Stimulated activated CD8-positive, alpha-beta memory T cell treated with anti-CD3 and anti-CD28 coated beads, Interleukin-4, amount 100 ng/mL, for 48 hours (primary cell): ENCODE results near the gene LTBP2.

Experiments used
- DNase-seq: peaks from one replicate; pipeline ENCODE4 v3.0.0-alpha.2; 2020

Gene LTBP2

DNA sequence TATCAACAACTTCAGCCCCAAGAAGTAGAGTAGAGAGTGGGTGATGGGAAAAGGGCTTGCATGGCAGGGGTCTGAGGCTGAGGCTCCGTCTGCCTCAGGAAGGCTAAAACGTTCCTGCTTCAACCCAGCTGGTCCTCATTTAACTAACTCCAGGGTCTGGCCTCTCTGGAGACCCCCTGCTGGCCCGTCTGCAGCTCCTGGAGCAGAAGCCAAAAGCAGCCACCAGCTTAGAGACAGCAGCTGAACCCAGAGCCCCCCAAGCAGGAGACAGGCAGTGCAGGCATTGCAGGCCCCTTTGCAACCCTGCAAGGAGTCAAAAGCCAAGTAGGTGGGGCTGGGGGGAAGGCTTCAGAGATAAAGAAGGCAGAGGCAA, 25.1 kb upstream of the LTBP2 start:
- no peak for DNase-seq

GRCh38 chr14:74636424-74637177, 24.6 kb upstream of the LTBP2 start:
- no peak for DNase-seq

- no peak for DNase-seq
Observed at GRCh38 chr14:74635847-74636246, 23.8 kb upstream of the LTBP2 start.

DNA sequence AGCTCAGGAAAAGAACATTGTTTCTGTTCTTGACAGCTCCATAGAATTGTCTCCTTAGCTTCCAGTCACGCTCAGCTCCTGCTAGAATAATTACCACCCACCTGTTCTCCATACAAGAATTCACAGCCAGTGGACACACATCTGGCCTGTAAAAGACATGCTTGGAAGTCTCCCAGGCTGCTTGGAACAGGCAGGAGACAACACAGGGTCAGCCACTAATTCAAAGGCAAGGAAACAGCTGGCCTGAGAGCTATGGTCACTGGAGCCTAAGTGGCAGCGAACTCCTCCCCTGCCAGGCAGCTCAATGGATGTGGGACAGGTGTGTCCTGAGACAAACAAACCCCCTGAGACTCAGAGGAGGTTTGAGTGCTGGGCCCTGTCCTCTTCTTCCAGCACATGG, 22.9 kb upstream of the LTBP2 start:
- no peak for DNase-seq

DNA sequence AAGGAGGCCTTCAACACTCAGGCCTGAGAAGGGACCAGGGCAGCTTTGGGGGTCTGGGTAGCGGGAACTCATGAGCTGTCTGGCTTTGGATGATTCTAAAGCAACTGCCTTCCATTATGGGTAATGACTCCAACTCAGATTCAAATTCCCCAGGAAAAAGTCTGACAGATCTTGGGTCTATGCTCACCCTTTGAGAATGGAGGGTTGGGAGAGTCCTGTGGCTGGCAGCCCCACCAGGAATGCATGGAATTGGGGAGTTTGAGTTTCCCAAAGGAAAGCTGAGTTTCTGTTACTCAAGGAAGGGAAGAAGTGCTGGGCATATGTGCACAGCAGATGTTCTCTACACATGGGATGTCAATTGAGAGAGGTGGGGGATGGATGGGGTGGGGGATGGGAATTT, 22.4 kb upstream of the LTBP2 start:
- DNase-seq: no peak

DNA sequence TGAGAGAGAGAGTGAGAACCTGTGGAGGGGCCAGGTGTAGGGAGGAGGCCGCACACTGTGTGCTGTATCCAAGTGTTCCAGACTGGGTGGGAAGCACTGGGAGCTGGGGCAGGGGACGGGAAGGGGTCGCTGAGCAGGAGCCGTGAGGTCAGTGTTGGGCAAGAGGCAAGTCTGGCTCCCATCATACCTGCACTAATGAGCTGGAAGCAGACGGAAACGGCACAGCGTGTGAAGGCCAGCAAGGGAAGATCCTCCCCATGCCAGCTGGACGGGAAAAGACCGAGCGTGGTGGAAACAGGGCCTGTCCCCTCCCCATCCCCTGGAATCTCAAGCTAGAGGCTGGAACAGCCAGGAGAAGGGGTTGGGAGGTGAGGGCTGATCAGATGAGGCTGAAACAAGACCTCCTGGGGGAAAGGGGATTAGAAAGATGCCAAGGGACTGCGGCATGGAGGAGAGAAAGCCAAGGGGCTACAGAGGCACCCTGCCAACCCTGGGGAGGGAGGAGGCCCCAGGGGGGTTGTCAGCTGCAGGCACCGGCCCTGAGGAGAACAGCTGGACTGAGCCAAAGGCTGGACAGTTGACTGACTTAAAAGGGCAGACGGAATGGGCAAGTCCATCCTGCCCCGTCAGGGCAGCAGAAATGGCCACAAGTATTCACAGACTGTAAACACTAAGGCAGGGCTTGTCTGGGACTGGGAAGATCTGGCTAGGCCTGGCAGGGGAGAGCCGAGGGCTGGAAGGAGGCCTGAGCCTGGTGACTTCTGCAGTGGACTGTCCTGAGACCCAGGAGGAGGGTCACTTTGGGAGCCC, 19.0 kb upstream of the LTBP2 start:
- no peak for DNase-seq

GRCh38 chr14:74628418-74628817, 16.4 kb upstream of the LTBP2 start:
- no peak for DNase-seq

DNA sequence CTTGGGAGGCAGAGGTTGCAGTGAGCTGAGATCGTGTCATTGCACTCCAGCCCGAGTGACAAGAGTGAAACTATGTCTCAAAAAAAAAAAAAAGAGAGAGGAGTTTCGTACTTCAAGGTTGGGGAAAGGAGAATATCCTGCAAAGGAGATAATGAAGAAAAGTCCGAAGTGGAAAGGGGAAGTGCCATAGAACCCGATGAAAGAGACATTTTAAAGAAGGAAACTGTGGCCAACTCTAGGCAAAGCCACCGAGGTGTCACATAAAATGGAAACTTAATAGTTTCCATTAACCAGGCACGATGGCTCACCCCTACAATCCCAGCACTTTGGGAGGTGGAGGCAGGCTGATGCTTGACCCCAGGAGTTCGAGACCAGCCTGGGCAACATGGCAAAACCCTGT, 15.0 kb upstream of the LTBP2 start:
- DNase-seq: no peak

GRCh38 chr14:74622257-74622656, 10.2 kb upstream of the LTBP2 start:
- no peak for DNase-seq

DNA sequence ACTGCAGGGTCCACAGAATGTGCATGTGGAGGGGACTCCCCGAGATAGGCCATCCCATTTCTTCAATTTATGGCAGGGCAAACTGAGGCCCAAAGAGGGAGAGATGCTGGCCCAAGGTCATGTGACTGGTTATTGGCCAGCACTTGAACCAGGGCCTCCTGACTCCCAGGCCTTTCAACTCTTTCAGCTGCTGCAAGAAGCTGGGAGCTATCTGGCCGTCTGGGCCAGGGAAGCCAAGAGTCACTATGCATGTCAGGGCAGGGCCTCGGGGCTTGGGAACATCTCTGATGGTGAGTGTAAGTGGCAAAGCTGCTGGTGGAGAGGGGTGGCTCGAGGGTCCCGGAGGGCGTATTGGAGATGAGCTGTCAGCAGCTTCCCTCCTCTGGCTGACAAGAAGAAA, 9.5 kb upstream of the LTBP2 start:
- no peak for DNase-seq

- no peak for DNase-seq
Observed at GRCh38 chr14:74620923-74621322, 8.9 kb upstream of the LTBP2 start.

- DNase-seq: peak; percentile 55
Observed at GRCh38 chr14:74620497-74620921, 8.5 kb upstream of the LTBP2 start.

DNA sequence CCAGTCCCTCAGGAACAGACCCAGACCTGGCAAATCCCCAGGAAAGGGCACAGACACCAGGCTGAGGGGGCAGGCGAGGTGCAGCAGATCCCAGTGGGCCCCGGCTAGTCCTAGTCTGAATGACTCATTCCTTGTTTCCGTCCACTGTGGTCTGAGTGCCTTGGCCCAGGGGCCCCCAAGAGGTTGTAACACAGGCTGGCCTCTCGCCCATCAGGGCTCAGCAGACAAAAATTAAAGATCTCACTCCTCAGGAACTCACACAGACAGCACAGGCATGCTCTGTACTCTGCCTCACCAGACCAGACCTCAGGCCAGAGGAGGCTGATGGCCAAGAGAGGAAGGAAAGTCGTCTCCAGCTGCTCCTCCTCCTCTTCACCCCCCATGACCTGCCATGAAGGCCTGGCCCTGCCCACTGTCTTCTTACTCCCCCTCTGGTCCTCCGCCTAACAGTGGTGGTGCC, 7.7 kb upstream of the LTBP2 start:
- DNase-seq: no peak

- DNase-seq: peak; percentile 76
Observed at GRCh38 chr14:74618078-74618952, 6.3 kb upstream of the LTBP2 start.

DNA sequence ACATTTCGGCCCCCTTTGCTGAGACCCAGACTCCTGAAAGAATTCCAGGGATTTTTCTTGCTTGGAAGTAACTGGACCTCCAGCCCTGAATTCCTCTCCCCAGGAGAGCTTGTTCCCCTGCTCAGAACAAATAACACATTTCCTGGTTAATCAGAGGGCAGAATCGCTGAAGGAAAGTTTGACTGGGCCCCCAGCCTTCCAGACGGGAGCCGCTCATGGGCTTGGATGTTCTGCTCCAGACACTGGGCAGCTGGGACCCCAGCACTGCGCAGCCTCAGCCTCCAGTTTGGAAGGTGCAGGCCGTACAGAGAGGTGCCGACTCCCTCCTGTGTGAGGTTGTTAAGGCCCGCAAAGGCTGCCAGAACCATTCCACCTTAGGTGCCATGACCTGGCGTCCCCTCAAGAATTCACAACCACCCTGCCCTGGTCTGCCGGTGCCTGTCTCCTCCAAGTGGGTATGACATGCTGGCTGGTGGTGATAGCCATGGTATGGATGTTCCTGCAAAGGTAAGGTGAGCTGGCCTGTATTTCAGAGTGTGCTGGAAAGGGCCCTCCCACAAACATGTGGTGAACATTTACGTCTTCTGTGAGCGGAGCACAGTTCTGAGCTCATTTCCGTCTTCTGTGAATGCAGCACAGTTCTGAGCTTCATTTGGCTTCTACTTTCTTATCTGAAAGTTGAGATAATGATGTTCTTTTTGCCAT, 5.1 kb upstream of the LTBP2 start:
- no peak for DNase-seq

- peak; percentile 59 for DNase-seq
Observed at GRCh38 chr14:74616507-74616906, 4.5 kb upstream of the LTBP2 start.

DNA sequence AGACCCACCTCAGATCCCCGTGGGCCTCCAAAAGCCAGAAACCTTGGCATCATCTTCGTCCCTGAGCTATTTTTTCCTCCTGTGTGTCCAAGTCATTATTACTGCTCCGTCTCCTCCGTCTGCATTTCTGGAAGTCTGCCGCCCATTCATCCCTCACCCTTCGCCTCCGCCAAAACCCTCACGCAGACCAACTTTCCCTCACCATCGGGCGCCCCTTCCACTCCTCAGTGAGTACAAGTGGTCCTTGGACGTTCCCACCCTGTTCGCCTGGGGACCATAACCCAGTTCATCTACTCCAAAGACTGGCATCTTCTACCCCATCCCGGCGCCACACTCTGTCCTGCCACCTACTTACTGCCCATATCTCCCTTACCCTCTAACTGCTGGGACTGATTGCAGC, 3.7 kb upstream of the LTBP2 start:
- DNase-seq: no peak

DNA sequence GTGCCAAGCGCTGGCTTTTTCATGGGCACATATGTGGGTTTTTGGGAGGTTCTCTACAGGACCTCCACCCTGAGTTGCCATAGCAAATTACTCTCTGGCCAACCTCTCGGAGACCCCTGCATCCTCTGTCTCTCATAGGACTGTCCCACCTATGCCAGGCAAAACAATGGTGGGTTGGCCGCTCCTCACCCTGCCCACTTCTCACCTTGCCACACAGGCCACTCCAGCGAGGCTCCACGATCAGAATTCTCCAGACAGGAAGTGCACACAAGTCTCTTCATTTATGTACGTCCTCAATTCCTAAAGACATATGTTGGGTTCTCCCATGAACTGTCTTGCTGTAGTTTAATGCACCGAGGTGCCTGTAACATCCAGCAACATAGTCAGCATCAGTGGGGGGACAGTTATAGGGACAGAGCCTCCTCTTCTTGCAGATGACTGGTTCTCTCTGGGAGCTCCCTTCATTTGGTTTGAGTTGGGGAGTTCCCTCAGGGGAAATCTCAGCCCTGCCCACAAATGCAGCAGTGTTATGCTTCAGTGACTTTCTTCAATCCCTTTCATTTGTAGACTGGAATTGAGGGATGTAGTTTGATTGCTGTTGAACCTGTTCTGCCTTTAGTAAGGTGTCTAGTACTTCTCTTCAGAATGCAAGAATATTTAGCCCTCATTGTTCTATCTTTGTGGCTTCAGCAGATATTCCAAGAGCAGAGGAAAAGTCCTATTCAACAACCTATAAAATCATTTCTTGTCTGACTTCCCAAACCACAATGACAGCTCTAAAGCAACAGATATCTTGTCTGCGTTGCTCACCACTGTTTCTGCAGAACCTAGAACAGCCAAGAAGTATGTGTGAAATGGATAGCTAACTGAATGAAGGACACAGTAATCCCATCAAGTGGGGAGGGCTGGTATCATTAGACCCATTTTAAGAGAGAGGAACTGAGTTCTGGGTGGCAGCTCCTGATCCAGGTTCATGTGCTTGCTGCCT, 2.8 kb upstream of the LTBP2 start:
- DNase-seq: no peak

GRCh38 chr14:74613211-74613914, 1.3 kb upstream of the LTBP2 start:
- no peak for DNase-seq

DNA sequence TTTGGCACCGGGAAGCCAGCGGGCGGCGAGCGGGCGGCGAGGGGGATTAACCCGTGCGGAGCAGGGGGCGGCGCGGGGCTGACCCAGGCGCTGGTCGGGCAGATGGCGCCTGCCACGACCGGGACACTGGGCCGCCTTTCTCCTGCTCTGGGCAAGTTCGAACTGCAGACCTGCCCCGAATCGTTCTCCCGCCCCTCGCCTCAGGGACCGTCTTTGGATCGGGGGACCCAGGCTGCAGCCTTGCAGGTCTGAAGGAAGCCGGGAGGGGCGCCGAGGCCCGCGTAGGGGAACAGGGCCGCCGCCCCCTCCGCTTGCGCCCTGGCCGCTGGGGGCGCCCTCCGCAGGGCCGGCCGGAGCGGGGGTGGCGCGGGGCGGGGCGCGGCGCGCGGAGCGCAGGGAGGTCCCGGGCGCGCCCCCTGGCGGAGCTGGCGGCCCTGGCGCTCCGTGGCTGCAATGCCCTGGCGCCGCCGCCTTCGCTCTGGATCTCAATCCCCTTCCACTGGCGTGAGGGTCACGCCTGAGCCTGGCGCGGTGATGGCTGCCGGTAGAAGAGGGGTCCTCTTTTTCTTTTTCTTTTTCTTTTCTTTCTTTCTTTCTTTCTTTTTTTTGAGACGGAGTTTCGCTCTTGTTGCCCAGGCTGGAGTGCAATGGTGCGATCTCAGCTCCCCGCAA, 449 bp upstream of the LTBP2 start:
- peak; percentile 86 for DNase-seq
